PC-9 (cell line): Measurements from ENCODE around the gene KRTAP10-10. TPM values are rescaled to one million over a fixed set of nuclear protein-coding genes. Genes with fewer than 3 reads are reported as not detected.
"Not testable (repeated sequence)": the region's sequence is repeated elsewhere in the genome, so short reads cannot be mapped to it uniquely, and the experiment has no call there.

ENCODE experiments used
- BruUV-seq: library from RNA; stranded (reverse); fragments of 400-500 nt; replicated peaks from 2 replicates; lab custom pipeline; 2021; lab: Mats Ljungman, UMichigan
- CTCF ChIA-PET: fragments of 300-600 bp; sonication (Branson Sonifier 250); formaldehyde crosslinking; loops from one replicate; lab custom pipeline; 2022; ENCODE audit warnings: antibody characterized with exemption; lab: Charles Lee
- POLR2A ChIA-PET: fragments of 300-600 bp; sonication (Branson Sonifier 250); formaldehyde crosslinking; loops from one replicate; lab custom pipeline; 2022; ENCODE audit warnings: antibody characterized with exemption; ENCODE audit not compliant: unreplicated experiment; lab: Charles Lee
- DNase-seq, 2 experiments: peaks; one replicate each; pipeline versions ENCODE4 v3.0.0 to v3.0.0-alpha.2; 2015 to 2022; ENCODE audit warnings: mixed read lengths in 1 of 2
- H2AFZ ChIP-seq: fragments of 200-600 bp; sonication (generic); 2 replicates; pipeline ENCODE4 v1.8.1; 2017; ENCODE audit warnings: antibody characterized with exemption
- H3F3A ChIP-seq: fragments of 200-600 bp; sonication (generic); 2 replicates; pipeline ENCODE4 v1.8.1; 2017; ENCODE audit warnings: antibody characterized with exemption, mild to moderate bottlenecking, low read depth; ENCODE audit not compliant: insufficient read depth
- H3K27ac ChIP-seq: fragments of 200-600 bp; sonication (generic); 2 replicates; pipeline ENCODE4 v1.6.1; 2016; ENCODE audit warnings: mixed run types
- H3K27me3 ChIP-seq: fragments of 200-600 bp; sonication (generic); 2 replicates; pipeline ENCODE4 v1.6.1; 2016; ENCODE audit warnings: low read depth, mixed run types; ENCODE audit not compliant: insufficient read depth
- H3K36me3 ChIP-seq: fragments of 200-600 bp; sonication (generic); 2 replicates; pipeline ENCODE4 v1.6.1; 2016; ENCODE audit warnings: low read depth, mixed run types
- H3K4me1 ChIP-seq: fragments of 200-600 bp; sonication (generic); replicated peaks from 2 replicates; pipeline ENCODE4 v1.6.1; 2016; ENCODE audit warnings: mixed run types; ENCODE audit not compliant: insufficient read depth
- H3K4me2 ChIP-seq: fragments of 200-600 bp; sonication (generic); 2 replicates; pipeline ENCODE4 v1.6.1; 2017; ENCODE audit warnings: mixed run types
- H3K4me3 ChIP-seq: fragments of 200-600 bp; sonication (generic); 2 replicates; pipeline ENCODE4 v1.6.1; 2016; ENCODE audit warnings: mixed run types
- H3K79me2 ChIP-seq: fragments of 200-600 bp; sonication (generic); 2 replicates; pipeline ENCODE4 v1.6.1; 2017; ENCODE audit warnings: low read depth, mixed run types
- H3K9me2 ChIP-seq: fragments of 200-600 bp; sonication (generic); 2 replicates; pipeline ENCODE4 v1.8.1; 2017; ENCODE audit warnings: mild to moderate bottlenecking; ENCODE audit not compliant: insufficient read depth
- H3K9me3 ChIP-seq: fragments of 200-600 bp; sonication (generic); 2 replicates; pipeline ENCODE4 v1.8.1; 2016; ENCODE audit warnings: low read depth; ENCODE audit not compliant: insufficient read depth
- H4K20me1 ChIP-seq: fragments of 200-600 bp; sonication (generic); 2 replicates; pipeline ENCODE4 v1.8.1; 2017; ENCODE audit not compliant: insufficient read depth
- EZH2 ChIP-seq: fragments of 200-600 bp; sonication (generic); IDR thresholded peaks from 2 replicates; pipeline ENCODE4 v1.8.0; 2017; ENCODE audit warnings: antibody characterized with exemption, low read depth
- intact Hi-C: fragments of 100-400 bp; cut with micrococcal nuclease; formaldehyde crosslinking; loops from one replicate; pipeline ENCODE4 v1.10.0; 2022; ENCODE audit not compliant: unreplicated experiment
- total RNA-seq: library from RNA; stranded (reverse); gene quantifications from 2 replicates; pipeline ENCODE4 v1.2.3, GENCODE V29; 2021
- TF ChIP-seq, protein P1 (sequence below): fragments of 200-600 bp; sonication (generic); conservative IDR thresholded peaks from 2 replicates; pipeline ENCODE4 v1.6.1; 2017; ENCODE audit warnings: mixed run types, antibody characterized with exemption, mild to moderate bottlenecking, moderate library complexity

KRTAP10-10 gene
- total RNA-seq, 1 experiment from 2014 or later, result not detected

GRCh38 chr21:44626262-44626661 is 10.9 kb upstream of the KRTAP10-10 start:
- intact Hi-C loops, result no loop called here
- H4K20me1 ChIP-seq, result no peaks in the 10 kb centered on the region
- TF ChIP-seq, protein P1, sequence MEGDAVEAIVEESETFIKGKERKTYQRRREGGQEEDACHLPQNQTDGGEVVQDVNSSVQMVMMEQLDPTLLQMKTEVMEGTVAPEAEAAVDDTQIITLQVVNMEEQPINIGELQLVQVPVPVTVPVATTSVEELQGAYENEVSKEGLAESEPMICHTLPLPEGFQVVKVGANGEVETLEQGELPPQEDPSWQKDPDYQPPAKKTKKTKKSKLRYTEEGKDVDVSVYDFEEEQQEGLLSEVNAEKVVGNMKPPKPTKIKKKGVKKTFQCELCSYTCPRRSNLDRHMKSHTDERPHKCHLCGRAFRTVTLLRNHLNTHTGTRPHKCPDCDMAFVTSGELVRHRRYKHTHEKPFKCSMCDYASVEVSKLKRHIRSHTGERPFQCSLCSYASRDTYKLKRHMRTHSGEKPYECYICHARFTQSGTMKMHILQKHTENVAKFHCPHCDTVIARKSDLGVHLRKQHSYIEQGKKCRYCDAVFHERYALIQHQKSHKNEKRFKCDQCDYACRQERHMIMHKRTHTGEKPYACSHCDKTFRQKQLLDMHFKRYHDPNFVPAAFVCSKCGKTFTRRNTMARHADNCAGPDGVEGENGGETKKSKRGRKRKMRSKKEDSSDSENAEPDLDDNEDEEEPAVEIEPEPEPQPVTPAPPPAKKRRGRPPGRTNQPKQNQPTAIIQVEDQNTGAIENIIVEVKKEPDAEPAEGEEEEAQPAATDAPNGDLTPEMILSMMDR, result no peak
- no peak for TF ChIP-seq EZH2
- no peak overlapping the region for H3K27ac ChIP-seq
- no peaks in the 10 kb centered on the region for H3K4me1 ChIP-seq
- POLR2A ChIA-PET, result no interaction called here
- H3K79me2 ChIP-seq, result no peaks in the 10 kb centered on the region
- H3K27me3 ChIP-seq, result peaks cover 31% of the 10 kb centered on the region
- DNase-seq, result no peak
- H3K9me2 ChIP-seq, result no peaks in the 10 kb centered on the region
- H2AFZ ChIP-seq, result no peak overlapping the region
- no peaks in the 10 kb centered on the region for H3F3A ChIP-seq
- peaks cover 4% of the 10 kb centered on the region; the same call in 1 of the 2 replicates for H3K9me3 ChIP-seq
- H3K36me3 ChIP-seq, result no peaks in the 10 kb centered on the region
- CTCF ChIA-PET, result no interaction called here
- BruUV-seq, result no TSS peak
- H3K4me2 ChIP-seq, result no peak overlapping the region
- H3K4me3 ChIP-seq, result no peak overlapping the region

DNA sequence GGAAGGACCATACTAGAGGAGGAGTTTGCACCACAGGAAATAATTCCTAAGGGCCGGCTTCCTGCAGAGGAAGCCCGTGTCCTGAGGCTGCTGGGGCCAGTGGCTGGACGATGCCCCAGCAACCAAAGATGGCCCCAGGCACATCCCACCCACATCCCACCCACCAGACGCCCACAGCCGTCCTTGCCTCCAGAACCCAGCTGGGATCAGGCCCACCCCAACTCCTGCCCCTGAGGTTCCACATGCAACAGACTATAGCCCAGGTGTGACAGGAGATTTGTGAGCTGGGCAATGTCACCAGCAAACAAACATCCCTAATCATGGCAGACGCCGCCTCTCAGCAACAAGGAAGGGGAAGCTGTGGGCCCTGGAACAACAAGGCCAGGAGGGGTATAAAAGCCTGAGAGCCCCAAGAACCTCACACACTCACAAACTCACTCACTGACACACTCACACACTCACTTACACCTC is 10.4 kb upstream of the KRTAP10-10 start, which contains the start of gene KRTAP10-9:
Gene KRTAP10-9 (plus strand): TSS at position 421 of the 471 bp plus-strand sequence. CDS start 79 bp downstream, outside the sequence.
- DNase-seq, result no peak
- Histone ChIP-seq H3K79me2 (no peaks in the 10 kb centered on the region), H2AFZ (no peak within 1 kb of the TSS), H3K4me1 (no peaks in the 10 kb centered on the region), H3K9me2 (no peaks in the 10 kb centered on the region), H3K9me3 (peaks cover 4% of the 10 kb centered on the region; the same call in 1 of the 2 replicates), H3K4me2 (no peak within 1 kb of the TSS), H3K36me3 (no peaks in the 10 kb centered on the region), H3K4me3 (no peak within 1 kb of the TSS), H3F3A (no peaks in the 10 kb centered on the region), H3K27ac (no peak within 1 kb of the TSS), H3K27me3 (peaks cover 31% of the 10 kb centered on the region), H4K20me1 (no peaks in the 10 kb centered on the region)
- TF ChIP-seq, protein P1, result no peak
- no peak for TF ChIP-seq EZH2
- no TSS peak for BruUV-seq
- intact Hi-C loops, result no loop called here
- ChIA-PET POLR2A (no interaction called here), CTCF (no interaction called here)

GRCh38 chr21:44627181-44627822 is 9.9 kb upstream of the KRTAP10-10 start:
- H3K4me1 ChIP-seq, H3F3A ChIP-seq, H3K4me3 ChIP-seq, BruUV-seq, H3K9me3 ChIP-seq, H3K27ac ChIP-seq, H2AFZ ChIP-seq, H3K9me2 ChIP-seq, H3K79me2 ChIP-seq, H4K20me1 ChIP-seq, DNase-seq, POLR2A ChIA-PET, H3K4me2 ChIP-seq, CTCF ChIA-PET, intact Hi-C loops, H3K36me3 ChIP-seq: not testable (repeated sequence)
- H3K27me3 ChIP-seq, result peaks cover 31% of the 10 kb centered on the region

- H3K4me1 ChIP-seq, H2AFZ ChIP-seq, H3K4me3 ChIP-seq, H3K9me3 ChIP-seq, H3K27ac ChIP-seq, H3F3A ChIP-seq, CTCF ChIA-PET, POLR2A ChIA-PET, H3K4me2 ChIP-seq, DNase-seq, BruUV-seq, H4K20me1 ChIP-seq, H3K9me2 ChIP-seq, H3K79me2 ChIP-seq, intact Hi-C loops, H3K36me3 ChIP-seq: not testable (repeated sequence)
- H3K27me3 ChIP-seq, result peaks cover 31% of the 10 kb centered on the region
Measured at GRCh38 chr21:44627831-44628233, 9.3 kb upstream of the KRTAP10-10 start.
